Esophagus muscularis mucosa (tissue), 3 donors: ENCODE results near the gene BMPR1B.

Experiments
- POLR2AphosphoS5 ChIP-seq, 2 donors: sonication (generic); formaldehyde crosslinking; IDR thresholded peaks; one replicate each; pipeline ENCODE4 v1.6.1; 2017; ENCODE audit warnings: antibody characterized with exemption in 2 of 2
- TF ChIP-seq, protein P1 (sequence below), 3 experiments: fragments of 200-600 bp in 2 of 3; fragments of 450-650 bp in 1 of 3; sonication (generic) in 2 of 3; IDR thresholded peaks; one replicate each; pipeline ENCODE4 v1.5.1; 2017 to 2019; ENCODE audit warnings: antibody characterized with exemption in 3 of 3, mild to moderate bottlenecking in 2 of 3, moderate library complexity in 1 of 3

DNA sequence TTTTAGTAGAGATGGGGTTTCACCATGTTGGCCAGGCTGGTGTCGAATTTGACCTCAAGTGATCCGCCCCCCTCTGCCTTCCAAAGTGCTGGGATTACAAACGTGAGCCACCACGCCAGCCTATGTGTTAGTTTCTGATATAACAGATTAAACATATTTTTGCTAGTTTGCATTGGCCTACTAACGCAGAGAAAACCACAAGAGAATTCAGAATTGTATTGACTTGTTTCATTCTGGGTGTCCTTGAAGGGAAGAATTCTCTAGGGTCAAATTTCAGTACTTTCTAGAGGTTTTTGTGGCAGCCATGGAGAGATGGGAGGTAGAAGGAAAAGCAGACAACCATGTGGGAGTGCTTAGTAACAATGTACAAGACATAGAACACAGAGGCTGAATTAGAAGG is 46.1 kb upstream of the BMPR1B start:
- TF ChIP-seq POLR2AphosphoS5 (IDR thresholded peaks at IDR 0.05): no peak
- TF ChIP-seq, protein P1, sequence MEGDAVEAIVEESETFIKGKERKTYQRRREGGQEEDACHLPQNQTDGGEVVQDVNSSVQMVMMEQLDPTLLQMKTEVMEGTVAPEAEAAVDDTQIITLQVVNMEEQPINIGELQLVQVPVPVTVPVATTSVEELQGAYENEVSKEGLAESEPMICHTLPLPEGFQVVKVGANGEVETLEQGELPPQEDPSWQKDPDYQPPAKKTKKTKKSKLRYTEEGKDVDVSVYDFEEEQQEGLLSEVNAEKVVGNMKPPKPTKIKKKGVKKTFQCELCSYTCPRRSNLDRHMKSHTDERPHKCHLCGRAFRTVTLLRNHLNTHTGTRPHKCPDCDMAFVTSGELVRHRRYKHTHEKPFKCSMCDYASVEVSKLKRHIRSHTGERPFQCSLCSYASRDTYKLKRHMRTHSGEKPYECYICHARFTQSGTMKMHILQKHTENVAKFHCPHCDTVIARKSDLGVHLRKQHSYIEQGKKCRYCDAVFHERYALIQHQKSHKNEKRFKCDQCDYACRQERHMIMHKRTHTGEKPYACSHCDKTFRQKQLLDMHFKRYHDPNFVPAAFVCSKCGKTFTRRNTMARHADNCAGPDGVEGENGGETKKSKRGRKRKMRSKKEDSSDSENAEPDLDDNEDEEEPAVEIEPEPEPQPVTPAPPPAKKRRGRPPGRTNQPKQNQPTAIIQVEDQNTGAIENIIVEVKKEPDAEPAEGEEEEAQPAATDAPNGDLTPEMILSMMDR (IDR thresholded peaks at IDR 0.05): no peak
